GM10847 (cell line): ENCODE data around the gene GRIK5.

ENCODE experiments used
- POLR2A ChIP-seq: IDR thresholded peaks from 2 replicates; pipeline ENCODE4 v1.6.1; 2011; ENCODE audit not compliant: insufficient read length; ENCODE audit errors: extremely low read depth

GRIK5 gene

GRCh38 chr19:42051166-42052115 is 18.6 kb downstream of the GRIK5 start:
- TF ChIP-seq POLR2A, result no peak

- no peak for TF ChIP-seq POLR2A
Observed at GRCh38 chr19:42048992-42049391, 21.0 kb downstream of the GRIK5 start.

GRCh38 chr19:42045575-42045974 is 24.4 kb downstream of the GRIK5 start:
- no peak for TF ChIP-seq POLR2A

- TF ChIP-seq POLR2A, result no peak
Observed at GRCh38 chr19:42042455-42043170, 27.4 kb downstream of the GRIK5 start.

GRCh38 chr19:42040031-42040430 is 30.0 kb downstream of the GRIK5 start:
- TF ChIP-seq POLR2A, result no peak

GRCh38 chr19:42038666-42039065 is 31.3 kb downstream of the GRIK5 start:
- TF ChIP-seq POLR2A, result no peak

- TF ChIP-seq POLR2A, result no peak
Observed at GRCh38 chr19:42037649-42038048, 32.4 kb downstream of the GRIK5 start.

- no peak for TF ChIP-seq POLR2A
Observed at GRCh38 chr19:42033413-42033812, 36.6 kb downstream of the GRIK5 start.

- TF ChIP-seq POLR2A, result no peak
Observed at GRCh38 chr19:42032431-42032830, 37.6 kb downstream of the GRIK5 start.

GRCh38 chr19:42030645-42031440 is 39.2 kb downstream of the GRIK5 start:
- no peak for TF ChIP-seq POLR2A

- no peak for TF ChIP-seq POLR2A
Observed at GRCh38 chr19:42028304-42029216, 41.4 kb downstream of the GRIK5 start.

GRCh38 chr19:42024622-42025111 is 45.3 kb downstream of the GRIK5 start:
- TF ChIP-seq POLR2A, result no peak

- TF ChIP-seq POLR2A, result no peak
Observed at GRCh38 chr19:42023943-42024260, 46.1 kb downstream of the GRIK5 start.
